A673 (cell line): ENCODE measurements around the gene ATP4A. TPM values are rescaled to one million over a fixed set of nuclear protein-coding genes. Genes with fewer than 3 reads are reported as not detected.

Experiments used
- BruUV-seq: library from RNA; stranded (reverse); fragments of 400-500 nt; replicated peaks from 2 replicates; lab custom pipeline; 2021; lab: Mats Ljungman, UMichigan
- CTCF ChIA-PET: fragments of 300-600 bp; sonication (Branson Sonifier 250); formaldehyde crosslinking; loops from one replicate; lab custom pipeline; 2022; ENCODE audit warnings: antibody characterized with exemption; lab: Charles Lee
- POLR2A ChIA-PET: fragments of 300-600 bp; sonication (Branson Sonifier 250); formaldehyde crosslinking; loops from one replicate; lab custom pipeline; 2022; ENCODE audit warnings: antibody characterized with exemption; ENCODE audit not compliant: low non-redundant PET; lab: Charles Lee
- DNase-seq: peaks from one replicate; pipeline ENCODE4 v3.0.0-alpha.2; 2015; ENCODE audit warnings: low spot score
- H3K27ac ChIP-seq: fragments of 200-600 bp; sonication (generic); 2 replicates; pipeline ENCODE4 v1.5.1; 2016; ENCODE audit warnings: mixed run types, low read depth, mild to moderate bottlenecking, mixed read lengths, antibody characterized with exemption, low read length; ENCODE audit not compliant: poor library complexity, severe bottlenecking
- H3K27me3 ChIP-seq: fragments of 200-600 bp; sonication (generic); replicated peaks from 2 replicates; pipeline ENCODE4 v1.6.1; 2017; ENCODE audit warnings: mixed run types, low read depth, mild to moderate bottlenecking, mixed read lengths, antibody characterized with exemption, low read length; ENCODE audit not compliant: insufficient read depth, poor library complexity
- H3K36me3 ChIP-seq: fragments of 200-600 bp; sonication (generic); 2 replicates; pipeline ENCODE4 v1.6.1; 2016; ENCODE audit warnings: mixed run types, mild to moderate bottlenecking, mixed read lengths, antibody characterized with exemption, low read length; ENCODE audit not compliant: insufficient read depth, poor library complexity, severe bottlenecking
- H3K4me1 ChIP-seq: fragments of 200-600 bp; sonication (generic); 2 replicates; pipeline ENCODE4 v1.6.1; 2017; ENCODE audit warnings: mixed run types, mild to moderate bottlenecking, mixed read lengths, antibody characterized with exemption, low read length; ENCODE audit not compliant: insufficient read depth, poor library complexity, severe bottlenecking
- H3K4me3 ChIP-seq: fragments of 200-600 bp; sonication (generic); 2 replicates; pipeline ENCODE4 v1.5.1; 2016; ENCODE audit warnings: low read depth, mixed run types, mild to moderate bottlenecking, mixed read lengths, low read length; ENCODE audit not compliant: poor library complexity, severe bottlenecking
- H3K9me3 ChIP-seq: fragments of 200-600 bp; sonication (generic); 2 replicates; pipeline ENCODE4 v1.6.1; 2016; ENCODE audit warnings: mixed run types, low read depth, mild to moderate bottlenecking, mixed read lengths, antibody characterized with exemption, low read length; ENCODE audit not compliant: poor library complexity, severe bottlenecking
- EZH2 ChIP-seq: fragments of 200-600 bp; sonication (generic); IDR thresholded peaks from 2 replicates; pipeline ENCODE4 v1.6.1; 2017; ENCODE audit warnings: borderline replicate concordance, low read depth, mild to moderate bottlenecking, mixed read lengths, antibody characterized with exemption, low read length; ENCODE audit not compliant: poor library complexity, severe bottlenecking
- intact Hi-C: fragments of 100-400 bp; cut with micrococcal nuclease; formaldehyde crosslinking; loops from one replicate; pipeline ENCODE4 v1.10.0; 2022; ENCODE audit not compliant: unreplicated experiment
- total RNA-seq: library from RNA; stranded (reverse); gene quantifications from 2 replicates; pipeline ENCODE4 v1.2.3, GENCODE V29; 2021
- TF ChIP-seq, protein P1 (sequence below): fragments of 300-800, 200-600 bp; sonication (generic); conservative IDR thresholded peaks from 2 replicates; pipeline ENCODE4 v1.5.1; 2017; ENCODE audit warnings: low read depth, mild to moderate bottlenecking, antibody characterized with exemption, low read length, moderate library complexity, mixed read lengths

Gene ATP4A
- total RNA-seq, 1 experiment from 2014 or later = not detected

DNA sequence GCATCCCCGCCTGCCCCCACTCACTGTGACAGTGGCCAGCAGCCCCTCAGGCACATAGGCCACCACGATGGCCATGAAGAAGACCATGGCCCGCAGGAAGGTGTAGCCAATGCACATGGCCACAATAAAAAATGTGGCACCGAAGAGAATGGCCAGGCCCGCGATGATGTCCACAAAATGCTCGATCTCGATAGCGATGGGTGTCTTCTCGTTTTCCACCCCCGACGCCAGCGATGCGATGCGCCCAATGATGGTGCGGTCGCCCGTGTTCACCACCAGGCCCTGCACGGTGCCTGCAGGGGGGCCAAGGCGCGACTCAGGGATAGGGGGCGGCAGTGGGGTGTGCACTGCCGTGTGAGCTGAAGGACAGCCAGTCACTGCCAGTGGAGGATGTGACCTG, 3.7 kb downstream of the ATP4A start:
- BruUV-seq = no TSS peak
- Histone ChIP-seq H3K4me1 (no peaks in the 10 kb centered on the region), H3K36me3 (no peaks in the 10 kb centered on the region), H3K9me3 (no peaks in the 10 kb centered on the region), H3K27ac (no peak overlapping the region), H3K4me3 (no peak overlapping the region), H3K27me3 (peaks cover 22% of the 10 kb centered on the region)
- ChIA-PET POLR2A (no interaction called here), CTCF (no interaction called here)
- DNase-seq = no peak
- TF ChIP-seq EZH2 = no peak
- TF ChIP-seq, protein P1, sequence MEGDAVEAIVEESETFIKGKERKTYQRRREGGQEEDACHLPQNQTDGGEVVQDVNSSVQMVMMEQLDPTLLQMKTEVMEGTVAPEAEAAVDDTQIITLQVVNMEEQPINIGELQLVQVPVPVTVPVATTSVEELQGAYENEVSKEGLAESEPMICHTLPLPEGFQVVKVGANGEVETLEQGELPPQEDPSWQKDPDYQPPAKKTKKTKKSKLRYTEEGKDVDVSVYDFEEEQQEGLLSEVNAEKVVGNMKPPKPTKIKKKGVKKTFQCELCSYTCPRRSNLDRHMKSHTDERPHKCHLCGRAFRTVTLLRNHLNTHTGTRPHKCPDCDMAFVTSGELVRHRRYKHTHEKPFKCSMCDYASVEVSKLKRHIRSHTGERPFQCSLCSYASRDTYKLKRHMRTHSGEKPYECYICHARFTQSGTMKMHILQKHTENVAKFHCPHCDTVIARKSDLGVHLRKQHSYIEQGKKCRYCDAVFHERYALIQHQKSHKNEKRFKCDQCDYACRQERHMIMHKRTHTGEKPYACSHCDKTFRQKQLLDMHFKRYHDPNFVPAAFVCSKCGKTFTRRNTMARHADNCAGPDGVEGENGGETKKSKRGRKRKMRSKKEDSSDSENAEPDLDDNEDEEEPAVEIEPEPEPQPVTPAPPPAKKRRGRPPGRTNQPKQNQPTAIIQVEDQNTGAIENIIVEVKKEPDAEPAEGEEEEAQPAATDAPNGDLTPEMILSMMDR = no peak
- intact Hi-C loops = no loop called here

- Histone ChIP-seq H3K27me3 (peaks cover 22% of the 10 kb centered on the region), H3K27ac (no peak overlapping the region), H3K9me3 (no peaks in the 10 kb centered on the region), H3K4me1 (no peaks in the 10 kb centered on the region), H3K36me3 (no peaks in the 10 kb centered on the region), H3K4me3 (no peak overlapping the region)
- no TSS peak for BruUV-seq
- POLR2A ChIA-PET = no interaction called here
- intact Hi-C loops = no loop called here
- TF ChIP-seq, protein P1 = no peak
- no peak for TF ChIP-seq EZH2
- CTCF ChIA-PET = no interaction called here
- DNase-seq = no peak
These were observed 4.2 kb downstream of the ATP4A start for GRCh38 chr19:35559281-35559659.

DNA sequence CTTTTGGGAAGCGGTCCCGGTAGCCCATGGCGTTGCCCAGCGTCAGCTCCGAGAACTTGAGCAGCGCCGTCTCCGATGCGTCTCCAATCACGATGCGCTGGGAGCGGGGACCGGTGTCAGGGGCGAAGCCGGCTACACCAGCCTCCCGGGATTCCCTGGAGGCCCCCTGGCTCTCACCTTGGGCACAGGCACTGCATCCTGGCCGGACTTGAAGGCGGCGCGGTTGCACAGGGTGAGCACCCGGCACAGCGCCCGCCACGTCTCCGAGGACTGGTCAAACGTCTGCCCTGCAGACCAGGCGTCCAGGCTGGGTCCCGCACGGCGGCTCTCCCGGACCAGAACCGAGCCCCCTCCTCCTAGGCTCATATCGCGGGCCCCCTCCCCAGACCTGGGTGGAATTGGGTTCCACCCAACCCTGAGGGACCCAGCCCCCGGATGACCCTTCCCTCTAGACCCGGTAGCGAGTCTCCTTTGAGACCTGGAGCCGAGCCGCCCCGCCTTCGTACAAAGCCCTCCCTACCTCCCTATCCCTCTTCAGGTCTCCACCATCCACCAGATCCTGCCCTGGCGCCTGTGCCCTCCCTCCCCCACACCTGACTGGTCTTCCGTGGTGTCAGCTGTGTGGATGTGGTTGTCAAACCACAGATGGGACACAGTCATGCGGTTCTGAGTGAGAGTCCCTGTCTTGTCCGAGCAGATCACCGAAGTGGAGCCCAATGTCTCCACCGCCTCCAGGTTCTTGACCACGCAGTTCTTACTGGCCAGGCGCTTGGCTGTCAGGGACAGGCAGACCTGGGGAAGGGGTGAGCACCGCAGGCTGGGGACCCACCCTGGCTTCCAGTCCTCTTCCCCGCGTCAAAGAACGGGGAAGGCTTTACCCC, 4.8 kb downstream of the ATP4A start:
- TF ChIP-seq EZH2 = no peak
- TF ChIP-seq, protein P1 = no peak
- peak overlapping the region; percentile 47 for H3K4me3 ChIP-seq
- DNase-seq = no peak
- no peaks in the 10 kb centered on the region for H3K36me3 ChIP-seq
- POLR2A ChIA-PET = interaction anchor here (0.7 kb wide), 1 partner anchor 118 kb away, joined by 8 read pairs; no protein-coding TSS in a partner anchor
- H3K27ac ChIP-seq = no peak overlapping the region
- intact Hi-C loops = no loop called here
- H3K27me3 ChIP-seq = peaks cover 22% of the 10 kb centered on the region
- CTCF ChIA-PET = interaction anchor here (0.6 kb wide), 2 partner anchors 181 to 491 kb away, joined by 3 to 4 read pairs; no protein-coding TSS in a partner anchor
- BruUV-seq = no TSS peak
- no peaks in the 10 kb centered on the region for H3K4me1 ChIP-seq
- H3K9me3 ChIP-seq = no peaks in the 10 kb centered on the region
